HepG2 (cell line): Measurements from ENCODE around the gene ZBED1. TPM values are rescaled to one million over a fixed set of nuclear protein-coding genes. Genes with fewer than 3 reads are reported as not detected.

Source experiments
- ATAC-seq: fragments of 200-7000 bp; cut with Tn5 transposase; 3 replicates; pipeline ENCODE4 v1.9.1; 2020; ENCODE audit warnings: mild to moderate bottlenecking, moderate library complexity
- BruUV-seq: library from RNA; stranded (reverse); fragments of 400-500 nt; replicated peaks from 2 replicates; lab custom pipeline; 2021; lab: Mats Ljungman, UMichigan
- CTCF ChIA-PET: fragments of 300-600 bp; formaldehyde crosslinking; extraction: SDS; loops from one replicate; lab custom pipeline; 2021; ENCODE audit warnings: low total read pairs, inconsistent platforms, low intra/inter-chr PET ratio; lab: Yijun Ruan, JAX
- POLR2A ChIA-PET: fragments of 350-600 bp; sonication (Branson Sonifier 250); formaldehyde crosslinking; loops from one replicate; lab custom pipeline; 2020; ENCODE audit warnings: antibody characterized with exemption, inconsistent platforms; lab: Yijun Ruan, JAX
- DNase-seq: peaks from one replicate; pipeline ENCODE4 v3.0.0-alpha.2; 2015; ENCODE audit warnings: low spot score
- FAIRE-seq: peaks from 3 replicates; lab custom pipeline; 2011; peaks lifted over from hg19 to GRCh38; lab: Jason Lieb, UNC
- H2AFZ ChIP-seq: one replicate; pipeline ENCODE4 v1.6.1; 2011; ENCODE audit warnings: low read length, inconsistent platforms
- H3K27ac ChIP-seq: fragments of 300-600 bp; 3 replicates; pipeline ENCODE4 v1.8.0; 2011; ENCODE audit warnings: mixed run types, mild to moderate bottlenecking, mixed read lengths, low read length, inconsistent platforms; ENCODE audit not compliant: insufficient read depth; ENCODE audit errors: extremely low read length
- H3K27me3 ChIP-seq, 2 experiments: fragments of 200-600 bp in 1 of 2; 2 replicates in 1 of 2; 3 replicates in 1 of 2; pipeline versions ENCODE4 v1.6.0 to v1.8.0; 2011; ENCODE audit warnings: low read length in 2 of 2, mild to moderate bottlenecking in 2 of 2, moderate library complexity in 2 of 2, inconsistent platforms in 1 of 2; ENCODE audit not compliant: insufficient read depth in 2 of 2, control insufficient read depth in 1 of 2
- H3K36me3 ChIP-seq, 2 experiments: fragments of 200-600 bp in 1 of 2; replicated peaks in 1 of 2; 2 replicates in 1 of 2; 3 replicates in 1 of 2; pipeline versions ENCODE4 v1.5.1 to v1.8.0; 2011; ENCODE audit warnings: low read length in 2 of 2, inconsistent platforms in 1 of 2; ENCODE audit not compliant: insufficient read depth in 2 of 2, control insufficient read depth in 1 of 2
- H3K4me1 ChIP-seq: 2 replicates; pipeline ENCODE4 v1.5.1; 2012; ENCODE audit warnings: low read length, inconsistent platforms; ENCODE audit not compliant: insufficient read depth
- H3K4me2 ChIP-seq: 2 replicates; pipeline ENCODE4 v1.6.0; 2011; ENCODE audit warnings: low read depth, low read length, inconsistent platforms
- H3K4me3 ChIP-seq, 3 experiments: fragments of 200-600 bp in 1 of 3; sonication (generic), shearing (Covaris generic) in 1 of 3; replicated peaks in 1 of 3; 2 replicates each; pipeline ENCODE4 v1.5.1; 2011 to 2016; ENCODE audit warnings: low read length in 3 of 3, inconsistent platforms in 2 of 3, low read depth in 2 of 3, mild to moderate bottlenecking in 2 of 3, control low read depth in 1 of 3, mixed read lengths in 1 of 3; ENCODE audit not compliant: insufficient read depth in 1 of 3
- H3K79me2 ChIP-seq: one replicate; pipeline ENCODE4 v1.6.1; 2011; ENCODE audit warnings: low read length, inconsistent platforms; ENCODE audit not compliant: insufficient read depth
- H3K9ac ChIP-seq: 2 replicates; pipeline ENCODE4 v1.6.0; 2011; ENCODE audit warnings: mild to moderate bottlenecking, low read depth, low read length, inconsistent platforms; ENCODE audit not compliant: insufficient read depth
- H3K9me3 ChIP-seq: 2 replicates; pipeline ENCODE4 v1.5.1; 2012; ENCODE audit warnings: mild to moderate bottlenecking, low read length
- H4K20me1 ChIP-seq: 2 replicates; pipeline ENCODE4 v1.6.0; 2011; ENCODE audit warnings: inconsistent platforms, mild to moderate bottlenecking, low read length, moderate library complexity; ENCODE audit not compliant: insufficient read depth
- AGO2 ChIP-seq: fragments of 200-400 bp; formaldehyde crosslinking; optimal IDR thresholded peaks from 2 replicates; pipeline ENCODE3; 2017; ENCODE audit warnings: mild to moderate bottlenecking, low read depth, low read length, moderate library complexity
- ELF1 ChIP-seq: sonication (generic); formaldehyde crosslinking; IDR thresholded peaks from 2 replicates; pipeline ENCODE4 v1.4.0; 2020; ENCODE audit warnings: missing genetic modification reagents
- ISL2 ChIP-seq: sonication (generic); formaldehyde crosslinking; IDR thresholded peaks from 2 replicates; pipeline ENCODE4 v1.5.0; 2020; ENCODE audit warnings: missing genetic modification reagents
- MNT ChIP-seq: fragments of 450-650 bp; IDR thresholded peaks from 2 replicates; pipeline ENCODE4 v1.6.1; 2016
- RBFOX2 ChIP-seq: fragments of 200-400 bp; formaldehyde crosslinking; IDR thresholded peaks from 2 replicates; pipeline ENCODE4 v1.6.1; 2017; ENCODE audit warnings: low read depth, mild to moderate bottlenecking, low read length
- U2AF1 ChIP-seq: fragments of 200-400 bp; formaldehyde crosslinking; optimal IDR thresholded peaks from 2 replicates; pipeline ENCODE3; 2017; ENCODE audit warnings: mild to moderate bottlenecking, low read depth, low read length
- ZNF180 ChIP-seq: sonication (generic); formaldehyde crosslinking; IDR thresholded peaks from 2 replicates; pipeline ENCODE4 v1.4.0; 2020; ENCODE audit warnings: low read depth, missing genetic modification reagents, borderline replicate concordance
- ZZZ3 ChIP-seq: sonication (generic); formaldehyde crosslinking; IDR thresholded peaks from 2 replicates; pipeline ENCODE4 v1.4.0; 2020; ENCODE audit warnings: missing genetic modification reagents, mild to moderate bottlenecking, borderline replicate concordance
- WGBS: methylation state at CpG from one replicate; pipeline ENCODE4 v1.1.6; 2017; ENCODE audit warnings: low lambda C conversion rate; 5-methylcytosine and 5-hydroxymethylcytosine counted together
- in situ Hi-C: cut with HindIII; loops from 2 replicates; pipeline ENCODE4 v1.10.0; 2017; ENCODE audit warnings: low pct_unique_long_range_greater_than_20kb; ENCODE audit not compliant: extremely low pct_ligation_motif_present
- intact Hi-C: fragments of 100-400 bp; cut with micrococcal nuclease; formaldehyde crosslinking; loops from one replicate; pipeline ENCODE4 v1.10.0; 2022; ENCODE audit not compliant: unreplicated experiment
- polyA plus RNA-seq, 8 experiments: library from polyadenylated mRNA; depleted of rRNA in 3 of 8; stranded (reverse) in 7 of 8; unstranded in 1 of 8; fragments of >200 nt; fragmentation: Illumina TruSeq in 4 of 8; extraction: Trizol in 4 of 8; gene quantifications; 2 replicates each; pipeline versions ENCODE4 v1.2.1 to v1.2.3, GENCODE V29; 2011 to 2016; ENCODE audit warnings: low read depth in 4 of 8, missing spikeins in 1 of 8, mixed read lengths in 1 of 8; ENCODE audit not compliant: insufficient read depth in 1 of 8
- total RNA-seq, 5 experiments: library from RNA; depleted of rRNA; stranded (reverse); fragments of >200 nt; fragmentation: Illumina TruSeq; extraction: Trizol; gene quantifications; 2 replicates each; pipeline ENCODE4 v1.2.3, GENCODE V29; 2016; ENCODE audit warnings: low read depth in 1 of 5
- TF ChIP-seq, protein P1 (sequence below): sonication (generic); formaldehyde crosslinking; conservative IDR thresholded peaks from 2 replicates; pipeline ENCODE4 v1.8.1; 2023; ENCODE audit warnings: missing genetic modification reagents

Gene ZBED1
- total and polyA plus RNA-seq, 2 of the 13 experiments (the other 11 are each of a cell fraction or from before 2014, with no cell fraction given), result 20.0 to 29.8 TPM

- H3K9me3 ChIP-seq, result no peaks in the 10 kb centered on the region
Observed at GRCh38 chrX:2490634-2491033, 10.1 kb downstream of the ZBED1 start.

GRCh38 chrX:2489446-2490445 lies 11.0 kb downstream of the ZBED1 start:
- BruUV-seq, result no TSS peak
- TF ChIP-seq MNT (0 out of 2 replicates have a peak, but pooled peaks have one; percentile 9), U2AF1 (no peak), AGO2 (peak; percentile 19), ELF1 (CRISPR knock-in tag) (no peak)
- TF ChIP-seq, protein P1, sequence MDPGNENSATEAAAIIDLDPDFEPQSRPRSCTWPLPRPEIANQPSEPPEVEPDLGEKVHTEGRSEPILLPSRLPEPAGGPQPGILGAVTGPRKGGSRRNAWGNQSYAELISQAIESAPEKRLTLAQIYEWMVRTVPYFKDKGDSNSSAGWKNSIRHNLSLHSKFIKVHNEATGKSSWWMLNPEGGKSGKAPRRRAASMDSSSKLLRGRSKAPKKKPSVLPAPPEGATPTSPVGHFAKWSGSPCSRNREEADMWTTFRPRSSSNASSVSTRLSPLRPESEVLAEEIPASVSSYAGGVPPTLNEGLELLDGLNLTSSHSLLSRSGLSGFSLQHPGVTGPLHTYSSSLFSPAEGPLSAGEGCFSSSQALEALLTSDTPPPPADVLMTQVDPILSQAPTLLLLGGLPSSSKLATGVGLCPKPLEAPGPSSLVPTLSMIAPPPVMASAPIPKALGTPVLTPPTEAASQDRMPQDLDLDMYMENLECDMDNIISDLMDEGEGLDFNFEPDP (CRISPR knock-in tag), result 0 out of 2 replicates have a peak, but pooled peaks have one; percentile 23
- no peak overlapping the region for H3K4me3 ChIP-seq
- intact Hi-C loops (no loop called here), in situ Hi-C loops (no loop called here)
- H3K27ac ChIP-seq, result no peak overlapping the region
- CTCF ChIA-PET, result no interaction called here
- H3K36me3 ChIP-seq, result peaks cover 17 to 62% of the 10 kb centered on the region in 2 experiments
- peaks cover 33% of the 10 kb centered on the region for H3K79me2 ChIP-seq
- peak; percentile 14 for ATAC-seq
- POLR2A ChIA-PET, result no interaction called here
- DNase-seq, result no peak
- FAIRE-seq, result no peak
- 98% methylated on average over 21 of the region's 65 CpGs for WGBS
- 0 out of 2 replicates have a peak, but pooled peaks cover 15% of the 10 kb centered on the region for H3K4me1 ChIP-seq
- no peak overlapping the region for H3K9ac ChIP-seq
- no peaks in the 10 kb centered on the region for H3K27me3 ChIP-seq
- H2AFZ ChIP-seq, result no peak overlapping the region
- peaks cover 13% of the 10 kb centered on the region; the same call in 1 of the 2 replicates for H4K20me1 ChIP-seq
- no peaks in the 10 kb centered on the region for H3K9me3 ChIP-seq
- H3K4me2 ChIP-seq, result no peak overlapping the region

More at GRCh38 chrX:2490634-2491033, 10.1 kb downstream of the ZBED1 start:
- H3K36me3 ChIP-seq, result peaks cover 18 to 60% of the 10 kb centered on the region in 2 experiments
- ChIA-PET CTCF (no interaction called here), POLR2A (no interaction called here)
- H3K27ac ChIP-seq, result no peak overlapping the region
- no peak overlapping the region for H3K4me2 ChIP-seq
- peaks cover 40% of the 10 kb centered on the region for H3K79me2 ChIP-seq
- ATAC-seq (peak; percentile 13; the same call in 1 of the 3 replicates), FAIRE-seq (no peak), DNase-seq (no peak)
- intact Hi-C loops (no loop called here), in situ Hi-C loops (no loop called here)
- WGBS, result 95% methylated on average over 18 of the region's 22 CpGs
- TF ChIP-seq ZZZ3 (CRISPR knock-in tag) (no peak), RBFOX2 (0 out of 2 replicates have a peak, but pooled peaks have one; percentile 10), ISL2 (CRISPR knock-in tag) (no peak), ZNF180 (no peak), AGO2 (peak; percentile 61)
- H3K4me3 ChIP-seq, result no peak overlapping the region
- H3K27me3 ChIP-seq, result no peaks in the 10 kb centered on the region
- peaks cover 18% of the 10 kb centered on the region; the same call in 1 of the 2 replicates for H3K4me1 ChIP-seq
- no peak overlapping the region for H2AFZ ChIP-seq
- peaks cover 13% of the 10 kb centered on the region; the same call in 1 of the 2 replicates for H4K20me1 ChIP-seq
- BruUV-seq, result no TSS peak
- no peak overlapping the region for H3K9ac ChIP-seq
